ENCODE measurements around the gene SYTL3.
A peak's percentile ranks its signal among the peaks of the same experiment; 100 is the strongest.

Gene SYTL3

GRCh38 chr6:158756977-158757752 is 107.3 kb downstream of the SYTL3 start:
- no peak for DNase-seq
- Histone ChIP-seq H3K9me3 (no peaks in the 10 kb centered on the region), H3K36me3 (no peaks in the 10 kb centered on the region), H3K4me3 (ENCODE audit: low read depth, low read length) (no peak overlapping the region), H3K4me1 (peaks cover 38% of the 10 kb centered on the region), H3K27me3 (no peaks in the 10 kb centered on the region)
- TF ChIP-seq CTCF (IDR thresholded peaks at IDR 0.05; ENCODE audit: low read depth, low read length), result no peak

GRCh38 chr6:158757753-158758090 is 107.9 kb downstream of the SYTL3 start:
- Histone ChIP-seq H3K36me3 (no peaks in the 10 kb centered on the region), H3K4me3 (ENCODE audit: low read depth, low read length) (no peak overlapping the region), H3K4me1 (peaks cover 32% of the 10 kb centered on the region), H3K27me3 (no peaks in the 10 kb centered on the region), H3K9me3 (no peaks in the 10 kb centered on the region)
- no peak for DNase-seq
- TF ChIP-seq CTCF (IDR thresholded peaks at IDR 0.05; ENCODE audit: low read depth, low read length), result no peak

GRCh38 chr6:158758451-158758860 is 108.6 kb downstream of the SYTL3 start:
- no peak for TF ChIP-seq CTCF (IDR thresholded peaks at IDR 0.05; ENCODE audit: low read depth, low read length)
- peak; percentile 93 for DNase-seq
- Histone ChIP-seq H3K9me3 (no peaks in the 10 kb centered on the region), H3K36me3 (no peaks in the 10 kb centered on the region), H3K4me3 (ENCODE audit: low read depth, low read length) (no peak overlapping the region), H3K4me1 (peaks cover 31% of the 10 kb centered on the region), H3K27me3 (no peaks in the 10 kb centered on the region)

DNA sequence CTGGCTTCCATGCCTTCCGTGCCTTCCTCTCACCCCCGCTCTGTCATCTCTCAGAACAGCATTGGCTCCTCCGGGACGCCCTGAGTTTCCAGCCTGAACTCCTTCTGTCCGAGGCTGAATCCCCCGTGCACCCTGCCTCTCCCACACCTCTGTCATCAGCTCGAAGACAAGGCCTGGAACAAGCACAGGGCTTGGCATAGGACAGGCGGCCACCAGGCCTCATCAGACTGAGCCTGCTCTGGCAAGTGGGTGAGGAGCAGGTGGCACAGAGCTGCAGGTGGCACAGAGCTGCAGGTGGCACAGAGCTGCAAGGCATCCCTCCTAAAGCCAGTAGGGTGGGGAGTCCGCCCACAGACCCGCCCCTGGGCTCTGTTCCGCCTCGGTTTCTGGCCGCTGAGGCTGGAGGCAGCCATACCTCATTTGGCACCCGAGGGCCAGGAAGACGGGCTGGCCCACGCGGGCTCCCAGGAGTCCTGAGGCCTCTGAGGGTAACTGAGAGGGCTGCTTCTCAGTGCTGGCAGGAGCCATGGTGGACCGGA is 109.2 kb downstream of the SYTL3 start:
- Histone ChIP-seq H3K36me3 (no peaks in the 10 kb centered on the region), H3K4me1 (peaks cover 29% of the 10 kb centered on the region), H3K9me3 (no peaks in the 10 kb centered on the region), H3K27me3 (no peaks in the 10 kb centered on the region), H3K4me3 (ENCODE audit: low read depth, low read length) (no peak overlapping the region)
- no peak for TF ChIP-seq CTCF (IDR thresholded peaks at IDR 0.05; ENCODE audit: low read depth, low read length)
- DNase-seq, result no peak

- peaks cover 23% of the 10 kb centered on the region for H3K4me1 ChIP-seq
- no peak overlapping the region for H3K4me3 ChIP-seq (ENCODE audit: low read depth, low read length)
- H3K9me3 ChIP-seq, result no peaks in the 10 kb centered on the region
- no peak for DNase-seq
- H3K27me3 ChIP-seq, result no peaks in the 10 kb centered on the region
- no peak for TF ChIP-seq CTCF (IDR thresholded peaks at IDR 0.05; ENCODE audit: low read depth, low read length)
- no peaks in the 10 kb centered on the region; the same call in 1 of the 2 replicates for H3K36me3 ChIP-seq
Observed at GRCh38 chr6:158759966-158760617, 110.2 kb downstream of the SYTL3 start.

All from BE2C (cell line).